HCT116 (cell line): ENCODE results near the gene COL20A1. TPM values are rescaled to one million over a fixed set of nuclear protein-coding genes. Genes with fewer than 3 reads are reported as not detected.

Experiments
- ATAC-seq: fragments of 200-7000 bp; cut with Tn5 transposase; 2 replicates; pipeline ENCODE4 v1.9.1; 2020; ENCODE audit warnings: mild to moderate bottlenecking, moderate library complexity
- BruUV-seq: library from RNA; stranded (reverse); fragments of 400-500 nt; replicated peaks from 2 replicates; lab custom pipeline; 2021; lab: Mats Ljungman, UMichigan
- CTCF ChIA-PET: fragments of 300-600 bp; sonication (Branson Sonifier 250); formaldehyde crosslinking; loops from one replicate; lab custom pipeline; 2021; ENCODE audit warnings: antibody characterized with exemption; lab: Charles Lee
- POLR2A ChIA-PET: fragments of 300-600, 350-600 bp; sonication (Branson Sonifier 250); formaldehyde crosslinking; loops from one replicate; lab custom pipeline; 2021; ENCODE audit warnings: antibody characterized with exemption; lab: Charles Lee
- RAD21 ChIA-PET, 2 experiments: fragments of 300-600 bp; sonication (Branson Sonifier 250); formaldehyde crosslinking; loops; one replicate each; lab custom pipeline; 2023; ENCODE audit warnings: low total read pairs in 2 of 2; ENCODE audit not compliant: uncharacterized antibody in 2 of 2, unreplicated experiment in 2 of 2, low non-redundant PET in 1 of 2; lab: Charles Lee
- DNase-seq: peaks from one replicate; pipeline ENCODE4 v3.0.0-alpha.2; 2010; ENCODE audit warnings: low read depth, low spot score
- H2AFZ ChIP-seq: fragments of 200-600 bp; shearing (Covaris generic), sonication (generic); 2 replicates; pipeline ENCODE4 v1.6.1; 2017; ENCODE audit warnings: low read depth, mixed run types, mixed read lengths, antibody characterized with exemption, low read length; ENCODE audit not compliant: poor library complexity, severe bottlenecking
- H3K27ac ChIP-seq: 2 replicates; pipeline ENCODE4 v1.5.1; 2012; ENCODE audit warnings: low read depth, low read length
- H3K27me3 ChIP-seq: fragments of 200-600 bp; sonication (generic); 2 replicates; pipeline ENCODE4 v1.6.1; 2016; ENCODE audit warnings: mixed run types, low read length, mixed read lengths; ENCODE audit not compliant: insufficient read depth
- H3K36me3 ChIP-seq, 2 experiments: fragments of 200-500 bp in 1 of 2; fragments of 200-600 bp in 1 of 2; sonication (Bioruptor generic) in 1 of 2; sonication (generic) in 1 of 2; 2 replicates each; pipeline versions ENCODE4 v1.5.1 to v1.6.1; 2014 to 2016; ENCODE audit warnings: low read length in 2 of 2, inconsistent platforms in 1 of 2, mixed read lengths in 1 of 2, mixed run types in 1 of 2; ENCODE audit not compliant: insufficient read depth in 2 of 2, control insufficient read depth in 1 of 2
- H3K4me1 ChIP-seq, 2 experiments: fragments of 200-600 bp in 1 of 2; sonication (generic) in 1 of 2; 2 replicates each; pipeline versions ENCODE4 v1.5.1 to v1.6.1; 2012 to 2017; ENCODE audit warnings: low read length in 2 of 2, inconsistent platforms in 1 of 2, mild to moderate bottlenecking in 1 of 2, mixed read lengths in 1 of 2, mixed run types in 1 of 2, moderate library complexity in 1 of 2; ENCODE audit not compliant: insufficient read depth in 2 of 2, control insufficient read depth in 1 of 2
- H3K4me2 ChIP-seq: fragments of 200-600 bp; sonication (generic); 2 replicates; pipeline ENCODE4 v1.6.1; 2017; ENCODE audit warnings: mixed run types, low read length, mixed read lengths
- H3K4me3 ChIP-seq, 2 experiments: fragments of 200-600 bp in 1 of 2; sonication (generic) in 1 of 2; replicated peaks in 1 of 2; 2 replicates each; pipeline ENCODE4 v1.5.1; 2011 to 2016; ENCODE audit warnings: low read length in 2 of 2, control low read depth in 1 of 2, low read depth in 1 of 2, mild to moderate bottlenecking in 1 of 2, mixed read lengths in 1 of 2, mixed run types in 1 of 2
- H3K79me2 ChIP-seq: fragments of 200-600 bp; sonication (generic); 2 replicates; pipeline ENCODE4 v1.6.1; 2017; ENCODE audit warnings: mild to moderate bottlenecking, mixed run types, low read length, moderate library complexity, mixed read lengths; ENCODE audit not compliant: insufficient read depth
- H3K9ac ChIP-seq: fragments of 200-600 bp; sonication (generic); 2 replicates; pipeline ENCODE4 v1.6.1; 2016; ENCODE audit warnings: low read length, mixed read lengths
- H3K9me2 ChIP-seq: fragments of 200-600 bp; sonication (generic), shearing (Covaris generic); 2 replicates; pipeline ENCODE4 v1.6.1; 2017; ENCODE audit warnings: mixed run types, mild to moderate bottlenecking, moderate library complexity; ENCODE audit not compliant: insufficient read depth
- H3K9me3 ChIP-seq, 2 experiments: fragments of 200-500 bp in 1 of 2; fragments of 200-600 bp in 1 of 2; sonication (Bioruptor generic) in 1 of 2; sonication (generic) in 1 of 2; 2 replicates each; pipeline ENCODE4 v1.6.1; 2014 to 2017; ENCODE audit warnings: low read length in 2 of 2, mixed read lengths in 2 of 2, inconsistent platforms in 1 of 2, low read depth in 1 of 2, mild to moderate bottlenecking in 1 of 2, mixed run types in 1 of 2, moderate library complexity in 1 of 2; ENCODE audit not compliant: control insufficient read depth in 1 of 2, insufficient read depth in 1 of 2
- H4K20me1 ChIP-seq: fragments of 200-600 bp; sonication (generic), shearing (Covaris generic); 2 replicates; pipeline ENCODE4 v1.6.1; 2017; ENCODE audit warnings: mixed run types, mild to moderate bottlenecking, moderate library complexity; ENCODE audit not compliant: insufficient read depth
- ELF1 ChIP-seq: IDR thresholded peaks from 2 replicates; pipeline ENCODE4 v1.6.1; 2012; ENCODE audit warnings: low read depth, borderline replicate concordance
- POLR2A ChIP-seq: IDR thresholded peaks from 2 replicates; pipeline ENCODE4 v1.7.0; 2011; ENCODE audit warnings: borderline replicate concordance; ENCODE audit not compliant: insufficient read depth, insufficient read length; ENCODE audit errors: extremely low read depth
- RAD21 ChIP-seq: IDR thresholded peaks from 2 replicates; pipeline ENCODE4 v1.6.1; 2012; ENCODE audit warnings: low read depth, mild to moderate bottlenecking
- YY1 ChIP-seq: IDR thresholded peaks from 2 replicates; pipeline ENCODE4 v1.6.1; 2011; ENCODE audit warnings: low read length, low read depth, moderate library complexity, mild to moderate bottlenecking; ENCODE audit not compliant: insufficient replicate concordance; ENCODE audit errors: extremely low read depth
- intact Hi-C: fragments of 100-400 bp; cut with micrococcal nuclease; formaldehyde crosslinking; loops from 2 replicates; pipeline ENCODE4 v1.10.0; 2022
- total RNA-seq: library from RNA; stranded (reverse); gene quantifications from one replicate; pipeline ENCODE4 v1.2.1, GENCODE V29; 2021; ENCODE audit not compliant: unreplicated experiment
- TF ChIP-seq, protein P1 (sequence below), 3 experiments: fragments of 200-600 bp in 1 of 3; sonication (generic) in 1 of 3; IDR thresholded peaks in 2 of 3; conservative IDR thresholded peaks in 1 of 3; 2 replicates each; pipeline ENCODE4 v1.5.1; 2012 to 2017; ENCODE audit warnings: low read depth in 2 of 3, low read length in 2 of 3, antibody characterized with exemption in 1 of 3, borderline replicate concordance in 1 of 3, control low read depth in 1 of 3, mild to moderate bottlenecking in 1 of 3, mixed read lengths in 1 of 3, mixed run types in 1 of 3, moderate library complexity in 1 of 3; ENCODE audit not compliant: insufficient read depth in 1 of 3
- TF ChIP-seq, protein P2 (sequence below): IDR thresholded peaks from 2 replicates; pipeline ENCODE4 v1.6.1; 2012

Gene COL20A1
- total RNA-seq, 1 experiment from 2014 or later, result 0.34 TPM

DNA sequence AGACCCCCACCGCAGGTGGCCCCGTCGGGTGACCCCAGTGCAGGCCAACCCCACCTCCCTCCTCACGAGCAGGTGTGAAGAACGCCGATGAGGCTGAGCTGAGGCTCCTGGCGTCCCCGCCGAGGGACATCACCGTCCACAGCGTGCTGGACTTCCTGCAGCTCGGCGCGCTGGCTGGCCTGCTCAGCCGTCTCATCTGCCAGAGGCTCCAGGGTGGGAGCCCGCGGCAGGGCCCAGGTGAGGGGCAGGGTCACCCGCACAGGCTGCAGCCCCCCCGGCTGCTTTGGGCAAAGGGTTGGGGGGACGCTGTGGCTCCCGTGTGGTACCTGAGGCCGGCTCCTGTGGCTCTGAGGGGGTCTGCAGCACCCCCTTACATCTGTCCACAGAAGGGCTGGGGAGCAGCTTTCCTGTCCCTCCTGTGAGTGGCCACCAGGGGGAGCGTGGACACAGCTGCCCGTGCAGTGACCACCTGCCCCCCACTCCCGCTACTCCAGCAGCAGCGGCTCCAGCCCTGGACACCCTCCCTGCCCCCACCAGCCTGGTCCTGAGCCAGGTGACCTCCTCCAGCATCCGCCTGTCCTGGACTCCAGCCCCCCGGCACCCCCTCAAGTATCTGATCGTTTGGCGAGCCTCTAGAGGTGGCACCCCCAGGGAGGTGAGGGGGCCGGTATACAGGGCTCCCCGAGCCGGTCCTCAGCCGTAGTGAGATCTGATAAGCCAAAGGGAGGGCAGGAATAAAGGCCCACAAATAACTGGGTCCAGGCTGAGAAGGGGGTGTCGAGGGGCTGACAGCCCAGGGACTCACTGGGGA lies 16.5 kb downstream of the COL20A1 start:
- Histone ChIP-seq H3K4me1 (no peaks in the 10 kb centered on the region), H3K4me3 (no peak overlapping the region), H3K4me2 (no peak overlapping the region), H3K27me3 (0 out of 2 replicates have a peak, but pooled peaks cover 7% of the 10 kb centered on the region), H2AFZ (no peak overlapping the region), H3K9ac (no peak overlapping the region), H3K79me2 (no peaks in the 10 kb centered on the region), H3K9me2 (no peaks in the 10 kb centered on the region), H3K9me3 (no peaks in the 10 kb centered on the region), H4K20me1 (no peaks in the 10 kb centered on the region), H3K27ac (no peak overlapping the region), H3K36me3 (no peaks in the 10 kb centered on the region)
- RAD21 ChIA-PET, result interaction anchor here (2.2 to 2.3 kb wide), 2 partner anchors 72 to 73 kb away, joined by 5 to 9 read pairs; no protein-coding TSS in a partner anchor
- peak; percentile 78 for ATAC-seq
- POLR2A ChIA-PET, result no interaction called here
- DNase-seq, result no peak
- intact Hi-C loops, result loop anchor here (1.0 kb wide), 1 partner anchor 73 kb away; no protein-coding TSS in a partner anchor
- no TSS peak for BruUV-seq
- CTCF ChIA-PET, result interaction anchor here (0.8 to 3.1 kb wide), 8 partner anchors 11 to 664 kb away, joined by 3 to 55 read pairs (median 6); partner anchors contain the start of gene ARFGAP1
- TF ChIP-seq RAD21 (peak; percentile 77), POLR2A (no peak), ELF1 (no peak), YY1 (no peak)
- TF ChIP-seq, protein P1, sequence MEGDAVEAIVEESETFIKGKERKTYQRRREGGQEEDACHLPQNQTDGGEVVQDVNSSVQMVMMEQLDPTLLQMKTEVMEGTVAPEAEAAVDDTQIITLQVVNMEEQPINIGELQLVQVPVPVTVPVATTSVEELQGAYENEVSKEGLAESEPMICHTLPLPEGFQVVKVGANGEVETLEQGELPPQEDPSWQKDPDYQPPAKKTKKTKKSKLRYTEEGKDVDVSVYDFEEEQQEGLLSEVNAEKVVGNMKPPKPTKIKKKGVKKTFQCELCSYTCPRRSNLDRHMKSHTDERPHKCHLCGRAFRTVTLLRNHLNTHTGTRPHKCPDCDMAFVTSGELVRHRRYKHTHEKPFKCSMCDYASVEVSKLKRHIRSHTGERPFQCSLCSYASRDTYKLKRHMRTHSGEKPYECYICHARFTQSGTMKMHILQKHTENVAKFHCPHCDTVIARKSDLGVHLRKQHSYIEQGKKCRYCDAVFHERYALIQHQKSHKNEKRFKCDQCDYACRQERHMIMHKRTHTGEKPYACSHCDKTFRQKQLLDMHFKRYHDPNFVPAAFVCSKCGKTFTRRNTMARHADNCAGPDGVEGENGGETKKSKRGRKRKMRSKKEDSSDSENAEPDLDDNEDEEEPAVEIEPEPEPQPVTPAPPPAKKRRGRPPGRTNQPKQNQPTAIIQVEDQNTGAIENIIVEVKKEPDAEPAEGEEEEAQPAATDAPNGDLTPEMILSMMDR (IDR thresholded peaks at IDR 0.05 in 2 of 3, conservative IDR thresholded peaks at IDR 0.05 in 1 of 3; ENCODE audit: borderline replicate concordance in 1 of 3, insufficient read depth in 1 of 3, low read depth in 2 of 3, low read length in 2 of 3), result peak; percentile 63 to 88 (median 82); a peak in 5 of 6 replicates
- TF ChIP-seq, protein P2, sequence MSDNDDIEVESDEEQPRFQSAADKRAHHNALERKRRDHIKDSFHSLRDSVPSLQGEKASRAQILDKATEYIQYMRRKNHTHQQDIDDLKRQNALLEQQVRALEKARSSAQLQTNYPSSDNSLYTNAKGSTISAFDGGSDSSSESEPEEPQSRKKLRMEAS, result no peak
